GM12892 (cell line): Measurements from ENCODE around the gene PFKP.
"Not testable (repeated sequence)": the region's sequence is repeated elsewhere in the genome, so short reads cannot be mapped to it uniquely, and the experiment has no call there.

Source experiments
- POLR2A ChIP-seq: IDR thresholded peaks from 2 replicates; pipeline ENCODE4 v1.6.1; 2011; ENCODE audit warnings: low read depth, low read length, control low read depth
- POLR2AphosphoS5 ChIP-seq: IDR thresholded peaks from 2 replicates; pipeline ENCODE4 v1.6.1; 2011; ENCODE audit warnings: low read depth, low read length, control low read depth
- TAF1 ChIP-seq: IDR thresholded peaks from 2 replicates; pipeline ENCODE4 v1.6.1; 2011; ENCODE audit warnings: low read depth, mild to moderate bottlenecking, control low read depth, low read length, borderline replicate concordance

DNA sequence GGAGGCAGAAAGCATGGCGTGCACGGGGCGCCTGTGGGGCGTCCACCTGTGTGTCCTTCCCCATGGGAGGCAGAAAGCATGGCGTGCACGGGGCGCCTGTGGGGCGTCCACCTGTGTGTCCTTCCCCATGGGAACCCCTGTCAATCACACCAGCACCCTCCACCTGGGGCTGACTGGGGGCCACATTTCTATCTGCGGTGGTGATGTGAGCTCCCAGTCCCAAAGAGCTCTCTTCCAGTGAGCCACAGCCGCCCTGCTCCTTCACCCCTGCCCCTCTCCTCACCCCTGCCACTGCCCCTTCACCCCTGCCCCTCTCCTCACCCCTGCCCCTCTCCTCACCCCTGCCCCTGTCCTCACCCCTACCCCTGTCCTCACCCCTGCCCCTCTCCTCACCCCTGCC lies 39.0 kb downstream of the PFKP start:
- not testable (repeated sequence) for TF ChIP-seq POLR2AphosphoS5, POLR2A, TAF1
